Measurements from ENCODE around the gene EHF.

GRCh38 chr11:34600339-34601084 lies 20.4 kb upstream of the EHF start:
- TF ChIP-seq CTCF (IDR thresholded peaks at IDR 0.05) (no peak), POLR2A (IDR thresholded peaks at IDR 0.05) (no peak), POLR2AphosphoS5 (IDR thresholded peaks at IDR 0.05; ENCODE audit: insufficient read depth in 1 of 2, low read depth in 1 of 2) (no peak)

All from vagina (tissue), 2 donors.